ENCODE results near the gene ST7.

Gene ST7

GRCh38 chr7:117146059-117146458 lies 192.8 kb downstream of the ST7 start:
- no peak for DNase-seq (ENCODE audit: low read depth)
- no peak overlapping the region for H3K4me3 ChIP-seq (ENCODE audit: control insufficient read depth, low read depth, low read length)
- TF ChIP-seq CTCF (conservative IDR thresholded peaks at IDR 0.05; ENCODE audit: control insufficient read depth, insufficient read depth, low read depth, low read length): no peak

GRCh38 chr7:117146511-117146910 lies 193.2 kb downstream of the ST7 start:
- TF ChIP-seq CTCF (conservative IDR thresholded peaks at IDR 0.05; ENCODE audit: control insufficient read depth, insufficient read depth, low read depth, low read length): no peak
- DNase-seq (ENCODE audit: low read depth): no peak
- no peak overlapping the region for H3K4me3 ChIP-seq (ENCODE audit: control insufficient read depth, low read depth, low read length)

GRCh38 chr7:117148971-117149370 lies 195.7 kb downstream of the ST7 start:
- DNase-seq (ENCODE audit: low read depth): no peak
- TF ChIP-seq CTCF (conservative IDR thresholded peaks at IDR 0.05; ENCODE audit: control insufficient read depth, insufficient read depth, low read depth, low read length): no peak
- no peak overlapping the region for H3K4me3 ChIP-seq (ENCODE audit: control insufficient read depth, low read depth, low read length)

GRCh38 chr7:117149692-117150091 lies 196.4 kb downstream of the ST7 start:
- H3K4me3 ChIP-seq (ENCODE audit: control insufficient read depth, low read depth, low read length): no peak overlapping the region
- TF ChIP-seq CTCF (conservative IDR thresholded peaks at IDR 0.05; ENCODE audit: control insufficient read depth, insufficient read depth, low read depth, low read length): no peak
- DNase-seq (ENCODE audit: low read depth): no peak

- no peak for TF ChIP-seq CTCF (conservative IDR thresholded peaks at IDR 0.05; ENCODE audit: control insufficient read depth, insufficient read depth, low read depth, low read length)
- H3K4me3 ChIP-seq (ENCODE audit: control insufficient read depth, low read depth, low read length): no peak overlapping the region
- DNase-seq (ENCODE audit: low read depth): no peak
Measured at GRCh38 chr7:117152213-117153007, 199.1 kb downstream of the ST7 start.

GRCh38 chr7:117153016-117153545 lies 199.8 kb downstream of the ST7 start:
- TF ChIP-seq CTCF (conservative IDR thresholded peaks at IDR 0.05; ENCODE audit: control insufficient read depth, insufficient read depth, low read depth, low read length): no peak
- no peak overlapping the region for H3K4me3 ChIP-seq (ENCODE audit: control insufficient read depth, low read depth, low read length)
- DNase-seq (ENCODE audit: low read depth): no peak
